ENCODE data around the gene FREM1.

Gene FREM1

GRCh38 chr9:14705079-14705478, 205.1 kb downstream of the FREM1 start:
- no peak for DNase-seq (ENCODE audit: low spot score)

GRCh38 chr9:14704281-14704680, 205.9 kb downstream of the FREM1 start:
- DNase-seq (ENCODE audit: low spot score), result no peak

DNA sequence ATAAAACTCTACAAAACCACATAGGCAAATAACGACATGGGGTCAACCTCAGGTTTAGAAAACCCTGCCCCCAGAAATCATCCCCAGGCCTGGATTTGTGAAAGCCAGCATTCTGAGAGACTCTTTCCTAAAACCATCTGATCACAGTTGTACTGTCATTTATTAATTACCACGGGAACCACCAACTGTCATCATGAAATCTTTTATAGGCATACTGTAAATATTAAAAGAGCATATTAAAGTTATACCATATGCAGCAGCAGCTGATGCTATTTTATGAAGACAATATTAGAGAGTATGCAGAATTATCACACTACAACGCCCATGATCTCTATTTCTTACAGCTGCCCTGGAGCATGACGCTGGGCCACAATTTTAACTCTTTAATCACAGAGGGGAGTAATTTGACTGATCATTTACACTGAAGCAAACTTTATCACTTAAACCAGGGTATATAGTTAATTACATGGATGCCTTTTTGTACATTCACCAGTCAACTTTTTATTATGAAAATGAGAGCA, 208.0 kb downstream of the FREM1 start:
- no peak for DNase-seq (ENCODE audit: low spot score)

GRCh38 chr9:14693251-14693861, 216.9 kb downstream of the FREM1 start, which contains the start of gene ZDHHC21:
ZDHHC21 (minus strand) TSS chr9:14693432; CDS start chr9:14674340, 19,092 bp downstream.
- DNase-seq (ENCODE audit: low spot score), result peak; percentile 52

GRCh38 chr9:14692470-14693250, 217.6 kb downstream of the FREM1 start:
- peak; percentile 49 for DNase-seq (ENCODE audit: low spot score)

- DNase-seq (ENCODE audit: low spot score), result peak; percentile 34
Measured at GRCh38 chr9:14690948-14691730, 219.1 kb downstream of the FREM1 start.

- no peak for DNase-seq (ENCODE audit: low spot score)
Measured at GRCh38 chr9:14687042-14687719, 223.0 kb downstream of the FREM1 start.

DNA sequence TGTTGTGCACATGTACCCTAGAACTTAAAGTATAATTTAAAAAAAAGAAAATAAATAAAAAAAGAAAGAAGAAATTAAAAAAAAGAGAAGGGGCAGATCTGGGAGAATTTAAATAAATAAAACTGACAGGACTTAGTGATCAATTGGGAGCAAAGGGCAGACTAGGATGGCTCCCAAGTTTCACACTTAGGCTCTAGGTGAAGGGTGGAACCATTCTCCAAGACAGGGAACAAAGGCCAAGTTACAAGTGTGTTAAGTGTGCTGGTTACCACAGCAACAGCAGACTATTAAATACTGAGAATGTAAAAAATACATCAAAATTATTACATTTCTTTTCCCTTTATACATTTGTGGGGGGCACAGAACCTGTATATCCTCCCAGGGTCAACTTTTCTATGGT, 224.1 kb downstream of the FREM1 start:
- DNase-seq (ENCODE audit: low spot score), result no peak
